HG02798 (cell line): ENCODE results near the gene ATP6V1F.
"Not testable (repeated sequence)": the region's sequence is repeated elsewhere in the genome, so short reads cannot be mapped to it uniquely, and the experiment has no call there.

Experiments used
- ATAC-seq: cut with Tn5 transposase; IDR thresholded peaks from one replicate; pipeline ENCODE4 v1.9.1; 2021; ENCODE audit warnings: mild to moderate bottlenecking; ENCODE audit not compliant: unreplicated experiment, poor library complexity

The ATP6V1F gene

DNA sequence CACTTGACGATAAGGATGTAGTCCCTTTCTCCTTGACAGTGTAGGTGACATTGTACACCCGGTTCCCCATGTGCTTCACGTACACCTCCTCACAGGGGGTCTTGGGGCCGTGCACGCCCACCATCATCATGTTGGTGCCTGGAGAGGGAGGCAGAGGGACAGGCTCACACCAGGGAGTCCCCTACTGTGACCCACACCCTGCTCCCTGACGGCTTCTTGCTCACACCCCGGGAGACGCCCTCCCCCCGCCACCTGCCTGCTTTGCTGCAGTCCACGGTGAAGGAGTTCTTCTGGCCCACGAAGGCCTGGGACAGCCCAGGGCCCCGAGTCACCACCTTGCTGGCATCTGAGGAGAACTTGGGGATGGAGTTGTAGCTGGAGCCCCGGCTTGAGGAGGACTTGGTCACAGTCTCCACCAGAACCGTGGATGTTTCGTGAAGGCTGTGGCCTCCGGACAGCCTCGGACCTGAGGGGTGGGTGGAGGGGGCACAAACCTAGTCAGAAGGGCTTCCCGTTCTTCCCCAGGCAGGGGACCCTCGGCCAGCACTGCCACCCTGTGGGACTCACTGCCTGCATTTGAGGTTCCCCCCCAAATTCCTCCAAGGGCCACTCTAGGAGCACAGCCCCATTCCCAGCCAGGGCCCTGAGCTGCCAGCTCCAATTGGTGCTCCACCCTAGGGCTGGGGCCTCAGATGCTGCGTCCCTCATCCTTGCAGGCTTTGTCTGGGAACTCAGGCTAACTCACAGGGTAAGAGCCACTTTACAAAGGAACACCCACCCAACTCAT, 50.2 kb downstream of the ATP6V1F start:
- ATAC-seq: not testable (repeated sequence)

DNA sequence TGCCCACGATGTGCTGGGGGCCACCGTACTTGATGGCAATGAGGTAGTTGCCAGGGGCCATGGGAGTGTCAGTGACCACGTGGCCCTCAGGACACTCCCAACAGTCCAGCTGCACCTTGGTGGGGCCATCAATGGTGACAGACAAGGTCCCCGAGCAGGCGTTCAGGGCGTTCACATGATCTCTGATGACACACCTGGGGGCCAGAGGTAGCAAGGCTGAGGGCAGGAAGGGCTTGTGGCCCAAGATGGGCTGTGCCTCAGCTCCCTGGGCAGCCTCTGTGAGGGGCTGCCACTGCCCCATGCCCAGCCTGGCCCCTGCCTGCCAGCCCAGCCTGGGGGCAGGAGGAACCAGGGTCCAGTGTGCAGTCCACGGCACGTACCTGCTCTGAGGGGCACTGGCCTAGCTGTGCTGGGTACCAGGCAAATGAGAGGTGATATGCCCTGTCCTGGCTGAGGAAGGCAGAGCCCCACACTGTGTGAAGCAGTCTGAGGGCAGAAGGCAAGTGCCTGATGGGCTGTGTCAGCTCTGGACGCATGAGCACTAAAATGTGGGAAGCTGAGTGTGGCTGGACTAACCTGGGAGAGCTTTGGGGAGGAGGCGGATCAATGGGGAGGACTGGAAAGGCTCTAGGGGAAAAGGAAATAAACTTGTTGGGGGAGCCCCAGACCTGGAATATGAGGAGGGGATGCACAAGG, 51.4 kb downstream of the ATP6V1F start:
- no peak for ATAC-seq

DNA sequence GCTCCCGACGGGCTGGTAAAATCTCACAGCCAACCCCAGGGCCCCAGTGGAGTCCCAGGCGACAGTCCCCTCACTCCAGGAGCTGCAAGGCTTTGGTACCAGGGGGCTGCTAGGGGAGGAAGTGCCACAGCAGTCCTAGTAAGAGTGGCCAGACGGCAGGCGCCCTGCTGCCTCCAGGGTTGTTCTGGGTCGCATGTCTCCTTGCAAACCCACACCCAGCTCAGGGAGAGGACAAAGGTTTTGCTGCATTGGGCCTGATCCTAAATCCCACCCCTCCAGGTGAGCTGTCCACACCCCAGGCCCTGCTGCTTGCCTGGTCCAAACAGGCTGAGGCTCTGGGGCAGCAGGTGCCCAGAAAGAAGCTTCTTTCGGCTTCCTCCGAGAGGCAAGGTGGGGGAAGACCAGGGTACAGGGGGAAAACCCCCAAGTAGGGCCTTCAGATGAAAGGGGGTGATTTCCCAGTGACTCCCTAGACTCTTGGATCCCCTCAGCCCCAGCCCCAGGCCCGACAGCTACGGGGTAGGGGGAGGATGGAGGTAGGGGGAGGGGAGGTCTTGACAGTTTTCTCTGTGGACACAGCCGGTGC, 52.0 kb downstream of the ATP6V1F start:
- ATAC-seq: peak; percentile 45

DNA sequence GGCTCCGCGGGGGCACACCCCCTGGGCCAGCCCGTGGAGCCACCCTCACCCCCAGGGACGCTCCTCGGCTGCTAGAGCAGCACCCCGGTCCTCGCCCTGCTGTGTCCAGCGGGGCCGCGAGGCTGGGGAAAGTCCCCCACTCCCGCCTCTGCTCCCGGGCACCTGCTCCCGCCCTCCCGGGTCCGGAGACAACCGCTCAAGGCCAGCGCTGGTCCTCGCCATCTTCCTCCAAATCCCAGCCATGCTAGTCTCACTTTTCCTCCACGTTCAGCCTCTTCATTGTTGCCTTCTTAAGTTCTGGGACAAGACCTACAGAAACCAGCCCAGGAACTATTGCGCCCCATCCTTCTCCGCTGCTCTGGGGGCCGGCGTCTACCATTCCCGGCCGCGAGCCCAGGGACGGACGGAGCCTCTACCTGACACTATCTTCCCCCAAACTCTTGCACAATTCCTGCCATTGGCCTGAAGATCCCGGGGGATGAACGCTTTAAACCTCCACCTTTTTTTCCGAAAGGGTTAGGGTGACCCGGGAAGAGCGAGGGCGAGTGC, 52.7 kb downstream of the ATP6V1F start:
- ATAC-seq: no peak
